HCT116 (cell line): Measurements from ENCODE around the gene RUNDC3A. TPM values are rescaled to one million over a fixed set of nuclear protein-coding genes. Genes with fewer than 3 reads are reported as not detected.

Source experiments
- ATAC-seq: fragments of 200-7000 bp; cut with Tn5 transposase; 2 replicates; pipeline ENCODE4 v1.9.1; 2020; ENCODE audit warnings: mild to moderate bottlenecking, moderate library complexity
- BruUV-seq: library from RNA; stranded (reverse); fragments of 400-500 nt; replicated peaks from 2 replicates; lab custom pipeline; 2021; lab: Mats Ljungman, UMichigan
- CTCF ChIA-PET: fragments of 300-600 bp; sonication (Branson Sonifier 250); formaldehyde crosslinking; loops from one replicate; lab custom pipeline; 2021; ENCODE audit warnings: antibody characterized with exemption; lab: Charles Lee
- POLR2A ChIA-PET: fragments of 300-600, 350-600 bp; sonication (Branson Sonifier 250); formaldehyde crosslinking; loops from one replicate; lab custom pipeline; 2021; ENCODE audit warnings: antibody characterized with exemption; lab: Charles Lee
- RAD21 ChIA-PET, 2 experiments: fragments of 300-600 bp; sonication (Branson Sonifier 250); formaldehyde crosslinking; loops; one replicate each; lab custom pipeline; 2023; ENCODE audit warnings: low total read pairs in 2 of 2; ENCODE audit not compliant: uncharacterized antibody in 2 of 2, unreplicated experiment in 2 of 2, low non-redundant PET in 1 of 2; lab: Charles Lee
- DNase-seq: peaks from one replicate; pipeline ENCODE4 v3.0.0-alpha.2; 2010; ENCODE audit warnings: low read depth, low spot score
- H2AFZ ChIP-seq: fragments of 200-600 bp; shearing (Covaris generic), sonication (generic); 2 replicates; pipeline ENCODE4 v1.6.1; 2017; ENCODE audit warnings: low read depth, mixed run types, mixed read lengths, antibody characterized with exemption, low read length; ENCODE audit not compliant: poor library complexity, severe bottlenecking
- H3K27ac ChIP-seq: 2 replicates; pipeline ENCODE4 v1.5.1; 2012; ENCODE audit warnings: low read depth, low read length
- H3K27me3 ChIP-seq: fragments of 200-600 bp; sonication (generic); 2 replicates; pipeline ENCODE4 v1.6.1; 2016; ENCODE audit warnings: mixed run types, low read length, mixed read lengths; ENCODE audit not compliant: insufficient read depth
- H3K36me3 ChIP-seq, 2 experiments: fragments of 200-500 bp in 1 of 2; fragments of 200-600 bp in 1 of 2; sonication (Bioruptor generic) in 1 of 2; sonication (generic) in 1 of 2; 2 replicates each; pipeline versions ENCODE4 v1.5.1 to v1.6.1; 2014 to 2016; ENCODE audit warnings: low read length in 2 of 2, inconsistent platforms in 1 of 2, mixed read lengths in 1 of 2, mixed run types in 1 of 2; ENCODE audit not compliant: insufficient read depth in 2 of 2, control insufficient read depth in 1 of 2
- H3K4me1 ChIP-seq, 2 experiments: fragments of 200-600 bp in 1 of 2; sonication (generic) in 1 of 2; 2 replicates each; pipeline versions ENCODE4 v1.5.1 to v1.6.1; 2012 to 2017; ENCODE audit warnings: low read length in 2 of 2, inconsistent platforms in 1 of 2, mild to moderate bottlenecking in 1 of 2, mixed read lengths in 1 of 2, mixed run types in 1 of 2, moderate library complexity in 1 of 2; ENCODE audit not compliant: insufficient read depth in 2 of 2, control insufficient read depth in 1 of 2
- H3K4me2 ChIP-seq: fragments of 200-600 bp; sonication (generic); 2 replicates; pipeline ENCODE4 v1.6.1; 2017; ENCODE audit warnings: mixed run types, low read length, mixed read lengths
- H3K4me3 ChIP-seq, 2 experiments: fragments of 200-600 bp in 1 of 2; sonication (generic) in 1 of 2; replicated peaks in 1 of 2; 2 replicates each; pipeline ENCODE4 v1.5.1; 2011 to 2016; ENCODE audit warnings: low read length in 2 of 2, control low read depth in 1 of 2, low read depth in 1 of 2, mild to moderate bottlenecking in 1 of 2, mixed read lengths in 1 of 2, mixed run types in 1 of 2
- H3K79me2 ChIP-seq: fragments of 200-600 bp; sonication (generic); 2 replicates; pipeline ENCODE4 v1.6.1; 2017; ENCODE audit warnings: mild to moderate bottlenecking, mixed run types, low read length, moderate library complexity, mixed read lengths; ENCODE audit not compliant: insufficient read depth
- H3K9ac ChIP-seq: fragments of 200-600 bp; sonication (generic); 2 replicates; pipeline ENCODE4 v1.6.1; 2016; ENCODE audit warnings: low read length, mixed read lengths
- H3K9me2 ChIP-seq: fragments of 200-600 bp; sonication (generic), shearing (Covaris generic); 2 replicates; pipeline ENCODE4 v1.6.1; 2017; ENCODE audit warnings: mixed run types, mild to moderate bottlenecking, moderate library complexity; ENCODE audit not compliant: insufficient read depth
- H3K9me3 ChIP-seq, 2 experiments: fragments of 200-500 bp in 1 of 2; fragments of 200-600 bp in 1 of 2; sonication (Bioruptor generic) in 1 of 2; sonication (generic) in 1 of 2; 2 replicates each; pipeline ENCODE4 v1.6.1; 2014 to 2017; ENCODE audit warnings: low read length in 2 of 2, mixed read lengths in 2 of 2, inconsistent platforms in 1 of 2, low read depth in 1 of 2, mild to moderate bottlenecking in 1 of 2, mixed run types in 1 of 2, moderate library complexity in 1 of 2; ENCODE audit not compliant: control insufficient read depth in 1 of 2, insufficient read depth in 1 of 2
- H4K20me1 ChIP-seq: fragments of 200-600 bp; sonication (generic), shearing (Covaris generic); 2 replicates; pipeline ENCODE4 v1.6.1; 2017; ENCODE audit warnings: mixed run types, mild to moderate bottlenecking, moderate library complexity; ENCODE audit not compliant: insufficient read depth
- CBX3 ChIP-seq: IDR thresholded peaks from 2 replicates; pipeline ENCODE4 v1.6.1; 2012; ENCODE audit warnings: low read depth
- CEBPB ChIP-seq: IDR thresholded peaks from 2 replicates; pipeline ENCODE4 v1.6.1; 2012; ENCODE audit warnings: low read depth
- CTCF ChIP-seq, 3 experiments: fragments of 200-600 bp in 1 of 3; sonication (generic) in 1 of 3; IDR thresholded peaks in 2 of 3; conservative IDR thresholded peaks in 1 of 3; 2 replicates each; pipeline ENCODE4 v1.5.1; 2012 to 2017; ENCODE audit warnings: low read depth in 2 of 3, low read length in 2 of 3, antibody characterized with exemption in 1 of 3, borderline replicate concordance in 1 of 3, control low read depth in 1 of 3, mild to moderate bottlenecking in 1 of 3, mixed read lengths in 1 of 3, mixed run types in 1 of 3, moderate library complexity in 1 of 3; ENCODE audit not compliant: insufficient read depth in 1 of 3
- EGR1 ChIP-seq: IDR thresholded peaks from 2 replicates; pipeline ENCODE4 v1.6.1; 2012; ENCODE audit warnings: low read depth
- ELF1 ChIP-seq: IDR thresholded peaks from 2 replicates; pipeline ENCODE4 v1.6.1; 2012; ENCODE audit warnings: low read depth, borderline replicate concordance
- EZH2 ChIP-seq: fragments of 200-600 bp; sonication (generic); IDR thresholded peaks from 2 replicates; pipeline ENCODE4 v1.6.1; 2017; ENCODE audit warnings: antibody characterized with exemption, mixed run types
- EZH2phosphoT487 ChIP-seq: fragments of 200-600 bp; IDR thresholded peaks from 2 replicates; pipeline ENCODE4 v1.6.1; 2018; ENCODE audit warnings: antibody characterized with exemption, borderline replicate concordance
- JUND ChIP-seq: IDR thresholded peaks from 2 replicates; pipeline ENCODE4 v1.6.1; 2012
- POLR2A ChIP-seq: IDR thresholded peaks from 2 replicates; pipeline ENCODE4 v1.7.0; 2011; ENCODE audit warnings: borderline replicate concordance; ENCODE audit not compliant: insufficient read depth, insufficient read length; ENCODE audit errors: extremely low read depth
- POLR2AphosphoS5 ChIP-seq: IDR thresholded peaks from 2 replicates; pipeline ENCODE4 v1.6.1; 2011; ENCODE audit warnings: mild to moderate bottlenecking, low read depth, low read length, moderate library complexity
- RAD21 ChIP-seq: IDR thresholded peaks from 2 replicates; pipeline ENCODE4 v1.6.1; 2012; ENCODE audit warnings: low read depth, mild to moderate bottlenecking
- REST ChIP-seq: IDR thresholded peaks from 2 replicates; pipeline ENCODE4 v1.6.1; 2012; ENCODE audit warnings: low read depth
- SIN3A ChIP-seq: IDR thresholded peaks from 2 replicates; pipeline ENCODE4 v1.6.1; 2012; ENCODE audit warnings: low read depth
- SRF ChIP-seq: IDR thresholded peaks from 2 replicates; pipeline ENCODE4 v1.6.1; 2012; ENCODE audit warnings: low read depth
- TCF7L2 ChIP-seq: IDR thresholded peaks from 2 replicates; pipeline ENCODE4 v1.7.0; 2011; ENCODE audit warnings: borderline replicate concordance, inconsistent platforms; ENCODE audit not compliant: insufficient read depth, insufficient read length; ENCODE audit errors: extremely low read depth
- YY1 ChIP-seq: IDR thresholded peaks from 2 replicates; pipeline ENCODE4 v1.6.1; 2011; ENCODE audit warnings: low read length, low read depth, moderate library complexity, mild to moderate bottlenecking; ENCODE audit not compliant: insufficient replicate concordance; ENCODE audit errors: extremely low read depth
- ZFX ChIP-seq: fragments of 450-650 bp; IDR thresholded peaks from 2 replicates; pipeline ENCODE4 v1.6.1; 2017
- ZNF274 ChIP-seq: fragments of 200-500 bp; sonication (Bioruptor generic); IDR thresholded peaks from 2 replicates; pipeline ENCODE4 v1.6.1; 2014; ENCODE audit warnings: mild to moderate bottlenecking, low read depth, low read length, inconsistent platforms
- intact Hi-C: fragments of 100-400 bp; cut with micrococcal nuclease; formaldehyde crosslinking; loops from 2 replicates; pipeline ENCODE4 v1.10.0; 2022
- total RNA-seq: library from RNA; stranded (reverse); gene quantifications from one replicate; pipeline ENCODE4 v1.2.1, GENCODE V29; 2021; ENCODE audit not compliant: unreplicated experiment
- TF ChIP-seq, protein P1 (sequence below): IDR thresholded peaks from 2 replicates; pipeline ENCODE4 v1.6.1; 2012
- TF ChIP-seq, protein P2 (sequence below): IDR thresholded peaks from 2 replicates; pipeline ENCODE4 v1.6.1; 2011; ENCODE audit warnings: mild to moderate bottlenecking, low read length, moderate library complexity; ENCODE audit not compliant: insufficient replicate concordance; ENCODE audit errors: extremely low read depth

Gene RUNDC3A
- total RNA-seq, 1 experiment from 2014 or later = 0.61 TPM

DNA sequence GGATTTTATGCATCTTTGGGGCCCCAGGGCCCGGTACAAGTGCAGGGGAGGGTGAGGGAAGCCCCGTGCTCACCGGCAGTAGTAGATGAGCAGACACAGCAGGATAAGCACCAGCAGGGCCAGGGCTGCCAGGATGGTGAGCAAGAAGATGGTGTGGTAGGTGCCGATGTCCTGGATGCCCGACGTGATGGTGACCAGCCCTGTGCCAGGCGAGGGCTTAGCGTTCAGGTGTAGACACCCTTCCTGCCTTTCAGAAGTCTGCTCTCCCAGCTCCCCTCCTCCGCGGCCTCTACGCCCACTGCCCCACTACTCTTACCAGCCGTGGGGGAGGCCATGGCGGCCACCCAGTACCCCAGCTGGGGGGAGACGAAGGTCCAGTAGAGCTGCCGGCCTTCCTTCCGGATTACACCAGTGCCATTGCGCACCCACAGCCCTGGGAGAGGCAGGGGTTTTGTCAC is 47.3 kb downstream of the RUNDC3A start:
- ChIA-PET POLR2A (no interaction called here), CTCF (no interaction called here), RAD21 (no interaction called here)
- H3K4me2 ChIP-seq = no peak overlapping the region
- H3K9me3 ChIP-seq = no peaks in the 10 kb centered on the region
- H3K4me1 ChIP-seq = no peaks in the 10 kb centered on the region
- H3K9me2 ChIP-seq = no peaks in the 10 kb centered on the region
- DNase-seq = no peak
- H2AFZ ChIP-seq = no peak overlapping the region
- no TSS peak for BruUV-seq
- H3K27ac ChIP-seq = no peak overlapping the region
- no peaks in the 10 kb centered on the region for H3K27me3 ChIP-seq
- H3K36me3 ChIP-seq = peaks cover 0 to 4% of the 10 kb centered on the region in 2 experiments; a peak in 1 of 4 replicates
- H4K20me1 ChIP-seq = no peaks in the 10 kb centered on the region
- intact Hi-C loops = no loop called here
- no peaks in the 10 kb centered on the region for H3K79me2 ChIP-seq
- TF ChIP-seq EZH2phosphoT487 = no peak
- no peak for TF ChIP-seq CBX3
- no peak for TF ChIP-seq ZFX
- no peak for TF ChIP-seq POLR2AphosphoS5
- no peak for TF ChIP-seq YY1
- TF ChIP-seq POLR2A = no peak
- no peak for TF ChIP-seq ELF1
- TF ChIP-seq REST = no peak
- no peak for TF ChIP-seq ZNF274
- TF ChIP-seq SIN3A = no peak
- TF ChIP-seq, protein P1, sequence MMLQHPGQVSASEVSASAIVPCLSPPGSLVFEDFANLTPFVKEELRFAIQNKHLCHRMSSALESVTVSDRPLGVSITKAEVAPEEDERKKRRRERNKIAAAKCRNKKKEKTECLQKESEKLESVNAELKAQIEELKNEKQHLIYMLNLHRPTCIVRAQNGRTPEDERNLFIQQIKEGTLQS = no peak
- no peak for TF ChIP-seq EGR1
- no peak for TF ChIP-seq CEBPB
- TF ChIP-seq, protein P2, sequence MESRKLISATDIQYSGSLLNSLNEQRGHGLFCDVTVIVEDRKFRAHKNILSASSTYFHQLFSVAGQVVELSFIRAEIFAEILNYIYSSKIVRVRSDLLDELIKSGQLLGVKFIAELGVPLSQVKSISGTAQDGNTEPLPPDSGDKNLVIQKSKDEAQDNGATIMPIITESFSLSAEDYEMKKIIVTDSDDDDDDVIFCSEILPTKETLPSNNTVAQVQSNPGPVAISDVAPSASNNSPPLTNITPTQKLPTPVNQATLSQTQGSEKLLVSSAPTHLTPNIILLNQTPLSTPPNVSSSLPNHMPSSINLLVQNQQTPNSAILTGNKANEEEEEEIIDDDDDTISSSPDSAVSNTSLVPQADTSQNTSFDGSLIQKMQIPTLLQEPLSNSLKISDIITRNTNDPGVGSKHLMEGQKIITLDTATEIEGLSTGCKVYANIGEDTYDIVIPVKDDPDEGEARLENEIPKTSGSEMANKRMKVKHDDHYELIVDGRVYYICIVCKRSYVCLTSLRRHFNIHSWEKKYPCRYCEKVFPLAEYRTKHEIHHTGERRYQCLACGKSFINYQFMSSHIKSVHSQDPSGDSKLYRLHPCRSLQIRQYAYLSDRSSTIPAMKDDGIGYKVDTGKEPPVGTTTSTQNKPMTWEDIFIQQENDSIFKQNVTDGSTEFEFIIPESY = no peak
- TF ChIP-seq JUND = no peak
- no peak for TF ChIP-seq SRF
- no peak for TF ChIP-seq CTCF (IDR thresholded peaks at IDR 0.05 in 2 of 3, conservative IDR thresholded peaks at IDR 0.05 in 1 of 3; ENCODE audit: borderline replicate concordance in 1 of 3, insufficient read depth in 1 of 3, low read depth in 2 of 3, low read length in 2 of 3)
- no peak for TF ChIP-seq EZH2
- TF ChIP-seq TCF7L2 = no peak
- no peak for TF ChIP-seq RAD21
- TF ChIP-seq, all 23 proteins: peak for 0
- H3K9ac ChIP-seq = no peak overlapping the region
- no peak overlapping the region for H3K4me3 ChIP-seq
- no peak for ATAC-seq
